Measurements from ENCODE around the gene GTF2H4.
A peak's percentile ranks its signal among the peaks of the same experiment; 100 is the strongest.

Gene GTF2H4

DNA sequence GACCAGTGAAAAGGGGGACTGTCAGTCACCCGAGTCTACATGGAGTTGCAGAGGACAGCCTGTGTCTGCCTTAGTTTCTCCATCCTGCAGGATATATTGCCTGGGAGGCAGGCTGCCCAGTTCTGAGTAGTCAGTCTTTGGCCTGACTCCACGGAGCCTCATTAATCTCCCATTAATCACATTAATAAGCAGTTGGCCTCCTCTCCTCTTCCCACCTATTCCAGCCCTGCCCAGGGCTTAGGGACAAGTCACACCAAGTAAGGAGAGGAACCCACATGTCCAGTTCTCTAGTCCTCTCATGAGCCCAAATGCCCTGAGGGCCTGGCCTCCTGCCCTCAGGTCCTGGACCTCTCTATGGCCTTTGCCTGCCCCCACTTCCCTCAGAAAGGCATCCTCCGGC, 31.5 kb downstream of the GTF2H4 start:
- H3K27ac ChIP-seq, result no peak overlapping the region
- DNase-seq (ENCODE audit: low spot score), result no peak
- no peak overlapping the region for H3K4me3 ChIP-seq
- no peak for TF ChIP-seq CTCF (IDR thresholded peaks at IDR 0.05)

DNA sequence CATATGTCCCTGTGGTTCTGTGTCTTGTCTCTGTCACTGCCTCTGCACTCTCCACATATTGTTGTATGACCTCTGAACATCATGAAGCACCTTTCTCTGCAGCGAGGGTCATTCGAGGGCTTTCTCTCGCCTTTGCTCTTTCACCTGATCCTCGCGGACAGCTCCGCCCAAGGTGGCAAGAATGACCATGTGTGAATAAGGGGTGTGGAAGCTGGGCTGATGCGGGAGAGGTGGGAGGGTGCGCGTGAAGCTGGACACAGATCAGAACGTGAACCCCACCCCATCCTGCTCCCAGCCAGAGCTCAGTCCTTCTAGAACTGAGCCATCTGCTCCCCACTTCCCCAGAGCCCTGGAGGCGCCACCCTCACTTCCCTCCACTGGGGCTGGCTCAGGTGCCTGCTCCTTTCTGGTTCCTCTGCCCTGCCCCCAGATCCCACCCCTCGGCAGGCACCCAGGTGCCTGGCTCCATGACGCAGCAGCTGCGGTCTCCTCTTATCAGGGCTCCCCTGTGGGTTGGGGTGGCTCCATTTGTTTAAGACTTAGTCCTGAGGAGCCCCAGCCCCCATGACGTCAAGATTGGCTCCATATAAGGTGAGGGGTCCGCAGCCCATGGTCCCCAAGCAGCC, 32.5 kb downstream of the GTF2H4 start, which contains the start of gene MUCL3:
Gene MUCL3, plus strand, starts transcription at position 613 of the 626 bp plus-strand sequence. CDS start 27 bp downstream, outside the sequence.
- Histone ChIP-seq H3K27ac (no peak within 1 kb of the TSS), H3K4me3 (no peak within 1 kb of the TSS)
- DNase-seq (ENCODE audit: low spot score), result no peak
- TF ChIP-seq CTCF (IDR thresholded peaks at IDR 0.05), result no peak

GRCh38 chr6:30942338-30943060, 34.5 kb downstream of the GTF2H4 start:
- no peak for TF ChIP-seq CTCF (IDR thresholded peaks at IDR 0.05)
- DNase-seq (ENCODE audit: low spot score), result no peak
- Histone ChIP-seq H3K4me3 (peak overlapping the region; percentile 45), H3K27ac (no peak overlapping the region)

- Histone ChIP-seq H3K27ac (no peak overlapping the region), H3K4me3 (no peak overlapping the region)
- TF ChIP-seq CTCF (IDR thresholded peaks at IDR 0.05), result no peak
- DNase-seq (ENCODE audit: low spot score), result no peak
Measured at GRCh38 chr6:30944051-30944450, 36.0 kb downstream of the GTF2H4 start.

GRCh38 chr6:30945281-30945680, 37.3 kb downstream of the GTF2H4 start:
- DNase-seq (ENCODE audit: low spot score), result no peak
- Histone ChIP-seq H3K4me3 (no peak overlapping the region), H3K27ac (no peak overlapping the region)
- TF ChIP-seq CTCF (IDR thresholded peaks at IDR 0.05), result no peak

DNA sequence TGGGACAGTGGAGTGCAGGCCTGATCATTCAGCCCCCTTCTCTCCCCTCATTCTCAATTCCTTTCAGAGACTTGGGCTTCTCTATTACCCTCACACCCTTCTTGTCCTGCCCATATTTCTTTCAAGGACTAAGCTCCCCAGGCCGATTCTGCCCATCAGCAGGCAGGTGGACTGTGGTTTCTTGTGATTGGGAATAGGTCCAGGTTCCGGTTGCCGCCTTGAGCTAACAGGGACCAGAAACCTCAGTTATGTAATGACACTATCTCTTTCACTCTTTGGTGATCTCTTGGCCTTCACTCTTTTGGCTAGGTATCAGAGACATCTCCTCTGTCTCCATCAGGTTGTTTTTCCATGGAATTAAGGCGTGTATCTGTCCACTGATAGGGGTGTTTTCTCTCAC, 39.2 kb downstream of the GTF2H4 start:
- no peak for TF ChIP-seq CTCF (IDR thresholded peaks at IDR 0.05)

GRCh38 chr6:30948811-30949210, 40.8 kb downstream of the GTF2H4 start:
- Histone ChIP-seq H3K27ac (no peak overlapping the region), H3K4me3 (no peak overlapping the region)
- no peak for DNase-seq (ENCODE audit: low spot score)
- no peak for TF ChIP-seq CTCF (IDR thresholded peaks at IDR 0.05)

More for the DNA sequence above, 39.2 kb downstream of the GTF2H4 start:
- Histone ChIP-seq H3K27ac (no peak overlapping the region), H3K4me3 (no peak overlapping the region)
- DNase-seq (ENCODE audit: low spot score), result no peak
